ENCODE results near the gene ATG3. TPM values are rescaled to one million over a fixed set of nuclear protein-coding genes. Genes with fewer than 3 reads are reported as not detected.

The ATG3 gene
- total and polyA plus RNA-seq, 12 donors, result 14.0 to 64.3 (median 42.8) TPM

DNA sequence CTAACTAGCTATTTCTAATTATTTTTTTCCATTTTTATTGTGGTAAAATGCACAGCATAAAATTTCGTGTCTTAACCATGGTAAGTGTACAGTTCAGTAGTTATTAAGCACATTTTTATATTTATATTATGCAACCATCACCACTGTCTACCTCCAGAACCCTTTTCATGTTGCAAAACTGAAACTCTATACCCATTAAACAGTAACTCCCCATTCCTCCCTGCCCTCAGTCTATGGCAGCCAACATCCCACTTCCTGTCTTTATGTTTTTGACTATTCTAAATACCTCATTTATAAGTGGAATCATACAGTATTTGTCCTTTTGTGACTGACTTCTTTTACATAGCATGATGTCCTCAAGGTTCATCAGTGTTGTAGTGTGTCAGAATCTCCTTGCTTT, 25.6 kb upstream of the ATG3 start:
- no peak overlapping the region for H3K27ac ChIP-seq
- TF ChIP-seq, protein P1, sequence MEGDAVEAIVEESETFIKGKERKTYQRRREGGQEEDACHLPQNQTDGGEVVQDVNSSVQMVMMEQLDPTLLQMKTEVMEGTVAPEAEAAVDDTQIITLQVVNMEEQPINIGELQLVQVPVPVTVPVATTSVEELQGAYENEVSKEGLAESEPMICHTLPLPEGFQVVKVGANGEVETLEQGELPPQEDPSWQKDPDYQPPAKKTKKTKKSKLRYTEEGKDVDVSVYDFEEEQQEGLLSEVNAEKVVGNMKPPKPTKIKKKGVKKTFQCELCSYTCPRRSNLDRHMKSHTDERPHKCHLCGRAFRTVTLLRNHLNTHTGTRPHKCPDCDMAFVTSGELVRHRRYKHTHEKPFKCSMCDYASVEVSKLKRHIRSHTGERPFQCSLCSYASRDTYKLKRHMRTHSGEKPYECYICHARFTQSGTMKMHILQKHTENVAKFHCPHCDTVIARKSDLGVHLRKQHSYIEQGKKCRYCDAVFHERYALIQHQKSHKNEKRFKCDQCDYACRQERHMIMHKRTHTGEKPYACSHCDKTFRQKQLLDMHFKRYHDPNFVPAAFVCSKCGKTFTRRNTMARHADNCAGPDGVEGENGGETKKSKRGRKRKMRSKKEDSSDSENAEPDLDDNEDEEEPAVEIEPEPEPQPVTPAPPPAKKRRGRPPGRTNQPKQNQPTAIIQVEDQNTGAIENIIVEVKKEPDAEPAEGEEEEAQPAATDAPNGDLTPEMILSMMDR (IDR thresholded peaks at IDR 0.05), result no peak
- H3K4me1 ChIP-seq, result no peaks in the 10 kb centered on the region
- intact Hi-C loops (cut with DNase I), result loop anchor here in 3 of 10 donors (5.0 to 10.0 kb wide), 4 partner anchors 57 to 397 kb away; partner anchors contain the start of gene CCDC80 (in 1 of the 3)
- 95% methylated on average over 1 of the region's 1 CpG for WGBS, 2 donors
- no peaks in the 10 kb centered on the region for H3K27me3 ChIP-seq
- DNase-seq, result no peak
- ATAC-seq, result no peak
- peaks cover 0 to 96% (median 16%) of the 10 kb centered on the region in 9 donors for H3K36me3 ChIP-seq
- H3K9me3 ChIP-seq, result peaks cover 0 to 1% (median 0%) of the 10 kb centered on the region in 11 donors
- H3K4me3 ChIP-seq, result no peak overlapping the region

- peak in 1 of 8 donors; percentile 20 for ATAC-seq
- no peaks in the 10 kb centered on the region for H3K27me3 ChIP-seq
- TF ChIP-seq, protein P1 (IDR thresholded peaks at IDR 0.05), result no peak
- peaks cover 0 to 94% (median 21%) of the 10 kb centered on the region in 9 donors for H3K36me3 ChIP-seq
- no peak overlapping the region for H3K27ac ChIP-seq
- peaks cover 0 to 3% (median 0%) of the 10 kb centered on the region in 9 donors for H3K4me1 ChIP-seq
- no peak overlapping the region for H3K4me3 ChIP-seq
- no peak for DNase-seq
- H3K9me3 ChIP-seq, result no peaks in the 10 kb centered on the region
- intact Hi-C loops (cut with DNase I), result loop anchor here in 3 of 10 donors (5.0 to 10.0 kb wide), 4 partner anchors 59 to 399 kb away; partner anchors contain the start of gene CCDC80 (in 1 of the 3)
Measured at GRCh38 chr3:112585782-112586181, 24.0 kb upstream of the ATG3 start.

DNA sequence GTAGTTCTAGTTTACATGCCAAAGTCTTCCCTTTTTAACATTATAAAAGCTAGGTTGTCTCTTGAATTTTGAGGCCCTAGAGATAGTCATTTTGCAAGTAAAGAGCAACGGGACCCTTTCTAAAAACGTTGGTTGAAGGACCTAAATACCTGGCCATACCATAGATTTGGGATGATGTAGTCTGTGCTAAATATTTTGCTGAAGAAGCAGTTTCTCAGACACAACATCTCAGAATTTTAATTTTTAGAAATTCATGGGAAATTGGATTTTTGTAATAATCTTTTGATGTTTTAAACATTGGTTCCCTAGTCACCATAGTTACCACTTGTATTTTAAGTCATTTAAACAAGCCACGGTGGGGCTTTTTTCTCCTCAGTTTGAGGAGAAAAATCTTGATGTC, 21.3 kb upstream of the ATG3 start:
- WGBS, 2 donors, result 84 to 85% methylated on average over 3 of the region's 3 CpGs
- intact Hi-C loops (cut with DNase I), result loop anchor here in 9 of 10 donors (2.0 to 10.0 kb wide), 9 partner anchors 62 to 404 kb away; partner anchors contain the start of genes CD200R1 (in 3 of the 9) and CCDC80 (in 1 of the 9)

GRCh38 chr3:112582244-112582874, 20.6 kb upstream of the ATG3 start:
- no peak overlapping the region for H3K4me3 ChIP-seq
- TF ChIP-seq, protein P1 (IDR thresholded peaks at IDR 0.05), result peak; percentile 25 to 76 (median 66)
- no peak for ATAC-seq
- H3K36me3 ChIP-seq, result peaks cover 0 to 96% (median 21%) of the 10 kb centered on the region in 9 donors
- H3K27ac ChIP-seq, result no peak overlapping the region
- intact Hi-C loops (cut with DNase I), result loop anchor here in 9 of 10 donors (2.0 to 10.0 kb wide), 9 partner anchors 62 to 405 kb away; partner anchors contain the start of genes CD200R1 (in 3 of the 9) and CCDC80 (in 1 of the 9)
- peaks cover 0 to 16% (median 0%) of the 10 kb centered on the region in 9 donors for H3K4me1 ChIP-seq
- WGBS, 2 donors, result 68 to 70% methylated on average over 2 of the region's 2 CpGs
- H3K27me3 ChIP-seq, result no peaks in the 10 kb centered on the region
- DNase-seq, result peak in 1 of 2 donors; percentile 19
- H3K9me3 ChIP-seq, result no peaks in the 10 kb centered on the region

More for the DNA sequence above, 21.3 kb upstream of the ATG3 start:
- Histone ChIP-seq H3K36me3 (peaks cover 0 to 95% (median 21%) of the 10 kb centered on the region in 9 donors), H3K9me3 (no peaks in the 10 kb centered on the region), H3K27ac (no peak overlapping the region), H3K27me3 (no peaks in the 10 kb centered on the region), H3K4me1 (peaks cover 0 to 16% (median 0%) of the 10 kb centered on the region in 9 donors), H3K4me3 (no peak overlapping the region)
- TF ChIP-seq, protein P1 (IDR thresholded peaks at IDR 0.05), result no peak
- no peak for DNase-seq
- no peak for ATAC-seq

Data from heart right ventricle (tissue), 16 donors.